Inferior parietal cortex (tissue), 1 donor: ENCODE measurements around the gene ZBTB33.

Experiments used
- DNase-seq: peaks from one replicate; pipeline ENCODE4 v3.0.0-alpha.2; 2016; ENCODE audit errors: extremely low spot score

Gene ZBTB33

GRCh38 chrX:120262859-120263708 lies 12.5 kb downstream of the ZBTB33 start:
- DNase-seq, result no peak

GRCh38 chrX:120264341-120264740 lies 13.7 kb downstream of the ZBTB33 start:
- DNase-seq, result no peak

GRCh38 chrX:120269373-120270035 lies 18.9 kb downstream of the ZBTB33 start:
- DNase-seq, result no peak

- no peak for DNase-seq
Measured at GRCh38 chrX:120270567-120270966, 20.0 kb downstream of the ZBTB33 start.

- DNase-seq, result no peak
Measured at GRCh38 chrX:120271218-120271617, 20.6 kb downstream of the ZBTB33 start.

- DNase-seq, result no peak
Measured at GRCh38 chrX:120274145-120274544, 23.5 kb downstream of the ZBTB33 start.

- no peak for DNase-seq
Measured at GRCh38 chrX:120274958-120275357, 24.3 kb downstream of the ZBTB33 start.

- no peak for DNase-seq
Measured at GRCh38 chrX:120281021-120281624, 30.5 kb downstream of the ZBTB33 start.

- DNase-seq, result no peak
Measured at GRCh38 chrX:120281761-120282160, 31.1 kb downstream of the ZBTB33 start.

- DNase-seq, result no peak
Measured at GRCh38 chrX:120282697-120283096, 32.1 kb downstream of the ZBTB33 start.

- no peak for DNase-seq
Measured at GRCh38 chrX:120286733-120287512, 36.3 kb downstream of the ZBTB33 start.

- DNase-seq, result no peak
Measured at GRCh38 chrX:120287513-120288112, 37.0 kb downstream of the ZBTB33 start.

GRCh38 chrX:120290107-120290506 lies 39.5 kb downstream of the ZBTB33 start:
- no peak for DNase-seq

- DNase-seq, result no peak
Measured at GRCh38 chrX:120291211-120291610, 40.6 kb downstream of the ZBTB33 start.

- no peak for DNase-seq
Measured at GRCh38 chrX:120293015-120293414, 42.4 kb downstream of the ZBTB33 start.

GRCh38 chrX:120294651-120295050 lies 44.0 kb downstream of the ZBTB33 start:
- DNase-seq, result no peak

GRCh38 chrX:120297923-120298322 lies 47.3 kb downstream of the ZBTB33 start:
- no peak for DNase-seq

GRCh38 chrX:120299928-120300327 lies 49.3 kb downstream of the ZBTB33 start:
- DNase-seq, result no peak

GRCh38 chrX:120301497-120301896 lies 50.9 kb downstream of the ZBTB33 start:
- no peak for DNase-seq

GRCh38 chrX:120301960-120302359 lies 51.3 kb downstream of the ZBTB33 start:
- DNase-seq, result no peak

- DNase-seq, result no peak
Measured at GRCh38 chrX:120302434-120302833, 51.8 kb downstream of the ZBTB33 start.

- no peak for DNase-seq
Measured at GRCh38 chrX:120304256-120304655, 53.6 kb downstream of the ZBTB33 start.
